Measurements from ENCODE around the gene STK11. TPM values are rescaled to one million over a fixed set of nuclear protein-coding genes. Genes with fewer than 3 reads are reported as not detected.

The STK11 gene
- total RNA-seq, 1 donor from 2014 or later, result 61.6 TPM

- Histone ChIP-seq H3K36me3 (ENCODE audit: insufficient read depth, low read length) (no peaks in the 10 kb centered on the region), H4K20me1 (ENCODE audit: insufficient read depth, low read length) (peaks cover 47% of the 10 kb centered on the region), H3K79me2 (ENCODE audit: insufficient read depth, low read length) (peaks cover 6% of the 10 kb centered on the region), H3K9ac (ENCODE audit: low read length) (no peak overlapping the region), H3K4me3 (ENCODE audit: insufficient read depth, low read depth, low read length) (no peak overlapping the region), H3K4me1 (ENCODE audit: insufficient read depth, low read length) (no peaks in the 10 kb centered on the region), H3K9me3 (ENCODE audit: insufficient read depth, low read depth, low read length) (no peaks in the 10 kb centered on the region), H3K4me2 (ENCODE audit: low read length) (no peak overlapping the region), H2AFZ (ENCODE audit: low read depth, low read length) (no peak overlapping the region), H3K27me3 (ENCODE audit: insufficient read depth, low read length) (no peaks in the 10 kb centered on the region), H3K27ac (ENCODE audit: low read depth, low read length) (no peak overlapping the region)
- Mint-ChIP-seq H3K9me3 (ENCODE audit: unreplicated experiment) (no peaks in the 10 kb centered on the region), H3K4me3 (ENCODE audit: unreplicated experiment) (no peak overlapping the region), H3K36me3 (ENCODE audit: low read depth, unreplicated experiment) (peaks cover 2% of the 10 kb centered on the region), H3K4me1 (ENCODE audit: low read depth, unreplicated experiment) (peaks cover 4% of the 10 kb centered on the region), H3K27me3 (ENCODE audit: low read depth, unreplicated experiment) (no peaks in the 10 kb centered on the region), H3K27ac (ENCODE audit: unreplicated experiment) (peak overlapping the region; percentile 12)
- no peak for FAIRE-seq
- TF ChIP-seq EZH2 (IDR thresholded peaks at IDR 0.05; ENCODE audit: insufficient read depth, low read length) (no peak), CTCF (IDR thresholded peaks at IDR 0.05; ENCODE audit: insufficient read depth, low read depth, low read length) (no peak)
- DNase-seq (ENCODE audit: low read depth), result no peak
Observed at GRCh38 chr19:1226522-1227303, 21.1 kb downstream of the STK11 start.

- Histone ChIP-seq H3K4me3 (ENCODE audit: insufficient read depth, low read depth, low read length) (no peak overlapping the region), H3K4me2 (ENCODE audit: low read length) (no peak overlapping the region), H3K9ac (ENCODE audit: low read length) (no peak overlapping the region), H3K27ac (ENCODE audit: low read depth, low read length) (no peak overlapping the region), H3K9me3 (ENCODE audit: insufficient read depth, low read depth, low read length) (no peaks in the 10 kb centered on the region), H3K4me1 (ENCODE audit: insufficient read depth, low read length) (peaks cover 6% of the 10 kb centered on the region), H3K79me2 (ENCODE audit: insufficient read depth, low read length) (peaks cover 6% of the 10 kb centered on the region), H2AFZ (ENCODE audit: low read depth, low read length) (no peak overlapping the region), H3K27me3 (ENCODE audit: insufficient read depth, low read length) (no peaks in the 10 kb centered on the region), H3K36me3 (ENCODE audit: insufficient read depth, low read length) (no peaks in the 10 kb centered on the region), H4K20me1 (ENCODE audit: insufficient read depth, low read length) (peaks cover 47% of the 10 kb centered on the region)
- no peak for DNase-seq (ENCODE audit: low read depth)
- no peak for FAIRE-seq
- H3K4me3 Mint-ChIP-seq (ENCODE audit: unreplicated experiment), result no peak overlapping the region
- TF ChIP-seq CTCF (IDR thresholded peaks at IDR 0.05; ENCODE audit: insufficient read depth, low read depth, low read length), result no peak
- no peak for TF ChIP-seq EZH2 (IDR thresholded peaks at IDR 0.05; ENCODE audit: insufficient read depth, low read length)
- peaks cover 8% of the 10 kb centered on the region for H3K4me1 Mint-ChIP-seq (ENCODE audit: low read depth, unreplicated experiment)
- no peaks in the 10 kb centered on the region for H3K27me3 Mint-ChIP-seq (ENCODE audit: low read depth, unreplicated experiment)
- H3K9me3 Mint-ChIP-seq (ENCODE audit: unreplicated experiment), result no peaks in the 10 kb centered on the region
- H3K27ac Mint-ChIP-seq (ENCODE audit: unreplicated experiment), result peak overlapping the region; percentile 12
- peaks cover 5% of the 10 kb centered on the region for H3K36me3 Mint-ChIP-seq (ENCODE audit: low read depth, unreplicated experiment)
Observed at GRCh38 chr19:1227304-1228054, 21.9 kb downstream of the STK11 start.
